ENCODE data around the gene ANXA11.
A peak's percentile ranks its signal among the peaks of the same experiment; 100 is the strongest.

The ANXA11 gene

DNA sequence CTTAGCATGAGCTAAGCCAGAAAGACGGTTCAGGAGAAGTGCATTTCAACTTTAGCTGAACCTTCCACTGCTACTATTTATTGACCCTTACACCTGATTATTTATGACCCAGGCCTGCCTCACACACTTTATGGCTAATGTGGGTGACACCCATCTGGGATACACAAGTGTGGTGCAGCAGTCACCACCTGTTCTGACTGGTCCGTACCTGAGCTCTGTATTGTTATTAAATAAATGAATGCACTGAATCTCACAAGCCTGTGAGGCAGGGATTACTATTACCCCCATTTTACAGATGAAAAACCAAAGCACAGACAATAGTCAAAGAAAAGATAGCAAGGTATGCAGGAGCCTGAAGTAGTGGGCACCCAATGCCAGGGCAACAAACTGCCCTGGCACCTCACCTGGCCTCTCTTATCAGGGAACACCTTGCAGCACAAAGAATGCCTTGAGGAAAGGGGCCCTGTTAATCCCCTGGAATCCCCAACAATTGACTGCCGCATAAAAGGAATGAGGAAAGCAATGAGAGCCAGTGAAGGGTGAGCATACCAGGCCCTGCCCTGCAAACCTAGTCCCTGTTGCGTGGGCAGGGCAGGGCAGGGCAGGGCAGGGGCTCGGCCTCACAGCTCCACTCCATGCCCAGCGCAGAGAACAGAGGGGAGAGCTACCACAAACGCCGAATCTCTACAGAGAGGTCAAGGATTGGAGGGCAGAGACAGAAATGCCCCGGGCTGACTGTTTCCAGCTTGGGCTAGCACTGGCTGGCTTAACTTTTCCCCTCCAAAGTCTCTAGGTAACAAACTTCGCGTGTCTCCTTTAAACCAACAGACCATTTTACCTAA, 1.3 kb downstream of the ANXA11 start (continued):
- TF ChIP-seq, protein P1, sequence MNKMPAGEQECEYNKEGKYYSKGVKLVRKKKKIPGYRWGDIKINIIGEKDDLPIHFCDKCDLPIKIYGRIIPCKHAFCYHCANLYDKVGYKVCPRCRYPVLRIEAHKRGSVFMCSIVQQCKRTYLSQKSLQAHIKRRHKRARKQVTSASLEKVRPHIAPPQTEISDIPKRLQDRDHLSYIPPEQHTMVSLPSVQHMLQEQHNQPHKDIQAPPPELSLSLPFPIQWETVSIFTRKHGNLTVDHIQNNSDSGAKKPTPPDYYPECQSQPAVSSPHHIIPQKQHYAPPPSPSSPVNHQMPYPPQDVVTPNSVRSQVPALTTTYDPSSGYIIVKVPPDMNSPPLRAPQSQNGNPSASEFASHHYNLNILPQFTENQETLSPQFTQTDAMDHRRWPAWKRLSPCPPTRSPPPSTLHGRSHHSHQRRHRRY (tag by site-specific recombination; IDR thresholded peaks at IDR 0.05), result no peak
- 0 out of 2 replicates have a peak, but pooled peaks have one; percentile 37 for TF ChIP-seq ZNF366 (tag by site-specific recombination; conservative IDR thresholded peaks at IDR 0.05)
- TF ChIP-seq ZFP37 (tag by site-specific recombination; IDR thresholded peaks at IDR 0.05), result 0 out of 2 replicates have a peak, but pooled peaks have one; percentile 19
- TF ChIP-seq ZNF777 (tag by site-specific recombination; IDR thresholded peaks at IDR 0.05; ENCODE audit: borderline replicate concordance), result no peak

DNA sequence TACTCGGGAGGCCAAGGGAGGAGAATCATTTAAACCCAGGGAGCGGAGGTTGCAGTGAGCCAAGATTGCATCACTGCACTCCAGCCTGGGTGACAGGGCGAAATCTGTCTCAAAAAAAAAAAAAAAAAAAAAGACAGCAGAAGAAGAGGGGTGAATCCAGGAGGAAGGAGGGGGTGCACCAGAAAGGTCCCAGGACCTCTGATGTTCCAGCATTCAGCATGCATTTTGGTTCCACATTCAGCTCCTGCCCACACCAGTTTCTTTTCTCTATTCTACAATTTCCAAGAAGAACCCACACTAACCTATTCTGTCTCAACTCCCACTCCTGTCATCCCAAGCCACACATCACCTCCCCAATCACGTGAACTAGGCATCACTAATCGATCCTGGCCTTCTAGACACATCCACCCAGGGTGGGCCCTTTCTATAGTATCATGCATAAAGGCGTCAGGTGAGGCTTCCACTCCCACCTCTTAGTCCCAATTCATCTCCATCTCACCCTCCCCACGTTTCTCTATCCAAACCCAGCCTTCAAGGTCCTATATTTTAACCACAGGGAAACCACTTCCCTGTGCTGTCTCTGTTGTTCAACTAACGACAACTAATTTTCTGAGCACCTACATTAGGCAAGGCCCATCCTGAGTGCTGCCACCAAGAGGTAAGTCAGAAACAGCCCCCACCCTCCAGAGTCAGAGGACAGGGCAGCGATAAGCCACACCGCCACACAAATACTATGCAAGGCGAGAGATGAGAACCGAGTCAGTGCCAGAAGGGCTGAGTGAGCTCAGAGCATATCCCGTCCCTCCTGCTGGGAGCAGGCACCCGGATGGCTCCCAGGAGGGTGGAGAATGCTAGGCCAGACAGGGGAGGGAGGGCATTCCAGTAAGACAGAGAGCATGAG, 2.2 kb downstream of the ANXA11 start:
- H3K36me3 ChIP-seq (ENCODE audit: control insufficient read depth in 2 of 2, insufficient read depth in 1 of 2, low read length in 2 of 2), result peaks cover 0 to 7% of the 10 kb centered on the region in 2 experiments; a peak in 2 of 3 replicates
- peaks cover 4% of the 10 kb centered on the region; the same call in 1 of the 2 replicates for H3K4me1 ChIP-seq (ENCODE audit: control insufficient read depth, insufficient read depth, low read length)
- ChIA-PET POLR2A (interaction anchor here (0.6 to 1.4 kb wide), 4 partner anchors 15 to 757 kb away, joined by 3 to 7 read pairs (median 4); no protein-coding TSS in a partner anchor), CTCF (interaction anchor here (0.8 to 2.1 kb wide), 5 partner anchors 18 to 60 kb away, joined by 3 to 11 read pairs (median 3); no protein-coding TSS in a partner anchor)
- H3K27ac ChIP-seq (ENCODE audit: extremely low read depth, low read depth, low read length), result peak overlapping the region; percentile 76
- H3K9me3 ChIP-seq (ENCODE audit: control insufficient read depth, insufficient read depth, low read depth, low read length), result no peaks in the 10 kb centered on the region
- H3K4me3 ChIP-seq (ENCODE audit: low read depth, low read length), result peak overlapping the region; percentile 77
- TF ChIP-seq GLI4 (tag by site-specific recombination; IDR thresholded peaks at IDR 0.05), result no peak
- TF ChIP-seq, protein P2, sequence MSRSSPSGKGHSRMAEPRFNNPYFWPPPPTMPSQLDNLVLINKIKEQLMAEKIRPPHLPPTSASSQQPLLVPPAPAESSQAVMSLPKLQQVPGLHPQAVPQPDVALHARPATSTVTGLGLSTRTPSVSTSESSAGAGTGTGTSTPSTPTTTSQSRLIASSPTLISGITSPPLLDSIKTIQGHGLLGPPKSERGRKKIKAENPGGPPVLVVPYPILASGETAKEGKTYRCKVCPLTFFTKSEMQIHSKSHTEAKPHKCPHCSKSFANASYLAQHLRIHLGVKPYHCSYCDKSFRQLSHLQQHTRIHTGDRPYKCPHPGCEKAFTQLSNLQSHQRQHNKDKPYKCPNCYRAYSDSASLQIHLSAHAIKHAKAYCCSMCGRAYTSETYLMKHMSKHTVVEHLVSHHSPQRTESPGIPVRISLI (tag by site-specific recombination; IDR thresholded peaks at IDR 0.05), result no peak
- 0 out of 2 replicates have a peak, but pooled peaks have one; percentile 36 for TF ChIP-seq ZXDB (tag by site-specific recombination; IDR thresholded peaks at IDR 0.05)
- TF ChIP-seq HOXC10 (CRISPR knock-in tag; IDR thresholded peaks at IDR 0.05), result no peak
- TF ChIP-seq KLF1 (tag by site-specific recombination; IDR thresholded peaks at IDR 0.05), result no peak; the same call in 1 of the 2 replicates
- TF ChIP-seq ZFP37 (tag by site-specific recombination; IDR thresholded peaks at IDR 0.05), result 0 out of 2 replicates have a peak, but pooled peaks have one; percentile 34
- no peak for TF ChIP-seq ZNF521 (tag by site-specific recombination; IDR thresholded peaks at IDR 0.05)
- TF ChIP-seq, protein P3, sequence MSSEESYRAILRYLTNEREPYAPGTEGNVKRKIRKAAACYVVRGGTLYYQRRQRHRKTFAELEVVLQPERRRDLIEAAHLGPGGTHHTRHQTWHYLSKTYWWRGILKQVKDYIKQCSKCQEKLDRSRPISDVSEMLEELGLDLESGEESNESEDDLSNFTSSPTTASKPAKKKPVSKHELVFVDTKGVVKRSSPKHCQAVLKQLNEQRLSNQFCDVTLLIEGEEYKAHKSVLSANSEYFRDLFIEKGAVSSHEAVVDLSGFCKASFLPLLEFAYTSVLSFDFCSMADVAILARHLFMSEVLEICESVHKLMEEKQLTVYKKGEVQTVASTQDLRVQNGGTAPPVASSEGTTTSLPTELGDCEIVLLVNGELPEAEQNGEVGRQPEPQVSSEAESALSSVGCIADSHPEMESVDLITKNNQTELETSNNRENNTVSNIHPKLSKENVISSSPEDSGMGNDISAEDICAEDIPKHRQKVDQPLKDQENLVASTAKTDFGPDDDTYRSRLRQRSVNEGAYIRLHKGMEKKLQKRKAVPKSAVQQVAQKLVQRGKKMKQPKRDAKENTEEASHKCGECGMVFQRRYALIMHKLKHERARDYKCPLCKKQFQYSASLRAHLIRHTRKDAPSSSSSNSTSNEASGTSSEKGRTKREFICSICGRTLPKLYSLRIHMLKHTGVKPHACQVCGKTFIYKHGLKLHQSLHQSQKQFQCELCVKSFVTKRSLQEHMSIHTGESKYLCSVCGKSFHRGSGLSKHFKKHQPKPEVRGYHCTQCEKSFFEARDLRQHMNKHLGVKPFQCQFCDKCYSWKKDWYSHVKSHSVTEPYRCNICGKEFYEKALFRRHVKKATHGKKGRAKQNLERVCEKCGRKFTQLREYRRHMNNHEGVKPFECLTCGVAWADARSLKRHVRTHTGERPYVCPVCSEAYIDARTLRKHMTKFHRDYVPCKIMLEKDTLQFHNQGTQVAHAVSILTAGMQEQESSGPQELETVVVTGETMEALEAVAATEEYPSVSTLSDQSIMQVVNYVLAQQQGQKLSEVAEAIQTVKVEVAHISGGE (tag by site-specific recombination; conservative IDR thresholded peaks at IDR 0.05; ENCODE audit: low read depth), result no peak
- no peak for TF ChIP-seq YY2 (tag by site-specific recombination; IDR thresholded peaks at IDR 0.05)
- no peak for TF ChIP-seq ZNF785 (tag by site-specific recombination; IDR thresholded peaks at IDR 0.05)
- TF ChIP-seq, protein P4, sequence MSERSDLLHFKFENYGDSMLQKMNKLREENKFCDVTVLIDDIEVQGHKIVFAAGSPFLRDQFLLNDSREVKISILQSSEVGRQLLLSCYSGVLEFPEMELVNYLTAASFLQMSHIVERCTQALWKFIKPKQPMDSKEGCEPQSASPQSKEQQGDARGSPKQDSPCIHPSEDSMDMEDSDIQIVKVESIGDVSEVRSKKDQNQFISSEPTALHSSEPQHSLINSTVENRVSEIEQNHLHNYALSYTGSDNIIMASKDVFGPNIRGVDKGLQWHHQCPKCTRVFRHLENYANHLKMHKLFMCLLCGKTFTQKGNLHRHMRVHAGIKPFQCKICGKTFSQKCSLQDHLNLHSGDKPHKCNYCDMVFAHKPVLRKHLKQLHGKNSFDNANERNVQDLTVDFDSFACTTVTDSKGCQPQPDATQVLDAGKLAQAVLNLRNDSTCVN (tag by site-specific recombination; optimal IDR thresholded peaks at IDR 0.05), result peak; percentile 22
- TF ChIP-seq, protein P5, sequence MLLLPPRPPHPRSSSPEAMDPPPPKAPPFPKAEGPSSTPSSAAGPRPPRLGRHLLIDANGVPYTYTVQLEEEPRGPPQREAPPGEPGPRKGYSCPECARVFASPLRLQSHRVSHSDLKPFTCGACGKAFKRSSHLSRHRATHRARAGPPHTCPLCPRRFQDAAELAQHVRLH (tag by site-specific recombination; IDR thresholded peaks at IDR 0.05), result peak; percentile 46; the same call in 1 of the 2 replicates
- TF ChIP-seq, protein P6, sequence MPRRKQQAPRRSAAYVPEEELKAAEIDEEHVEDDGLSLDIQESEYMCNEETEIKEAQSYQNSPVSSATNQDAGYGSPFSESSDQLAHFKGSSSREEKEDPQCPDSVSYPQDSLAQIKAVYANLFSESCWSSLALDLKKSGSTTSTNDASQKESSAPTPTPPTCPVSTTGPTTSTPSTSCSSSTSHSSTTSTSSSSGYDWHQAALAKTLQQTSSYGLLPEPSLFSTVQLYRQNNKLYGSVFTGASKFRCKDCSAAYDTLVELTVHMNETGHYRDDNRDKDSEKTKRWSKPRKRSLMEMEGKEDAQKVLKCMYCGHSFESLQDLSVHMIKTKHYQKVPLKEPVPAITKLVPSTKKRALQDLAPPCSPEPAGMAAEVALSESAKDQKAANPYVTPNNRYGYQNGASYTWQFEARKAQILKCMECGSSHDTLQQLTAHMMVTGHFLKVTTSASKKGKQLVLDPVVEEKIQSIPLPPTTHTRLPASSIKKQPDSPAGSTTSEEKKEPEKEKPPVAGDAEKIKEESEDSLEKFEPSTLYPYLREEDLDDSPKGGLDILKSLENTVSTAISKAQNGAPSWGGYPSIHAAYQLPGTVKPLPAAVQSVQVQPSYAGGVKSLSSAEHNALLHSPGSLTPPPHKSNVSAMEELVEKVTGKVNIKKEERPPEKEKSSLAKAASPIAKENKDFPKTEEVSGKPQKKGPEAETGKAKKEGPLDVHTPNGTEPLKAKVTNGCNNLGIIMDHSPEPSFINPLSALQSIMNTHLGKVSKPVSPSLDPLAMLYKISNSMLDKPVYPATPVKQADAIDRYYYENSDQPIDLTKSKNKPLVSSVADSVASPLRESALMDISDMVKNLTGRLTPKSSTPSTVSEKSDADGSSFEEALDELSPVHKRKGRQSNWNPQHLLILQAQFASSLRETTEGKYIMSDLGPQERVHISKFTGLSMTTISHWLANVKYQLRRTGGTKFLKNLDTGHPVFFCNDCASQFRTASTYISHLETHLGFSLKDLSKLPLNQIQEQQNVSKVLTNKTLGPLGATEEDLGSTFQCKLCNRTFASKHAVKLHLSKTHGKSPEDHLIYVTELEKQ (tag by site-specific recombination; IDR thresholded peaks at IDR 0.05; ENCODE audit: borderline replicate concordance), result no peak
- TF ChIP-seq ZNF157 (tag by site-specific recombination; IDR thresholded peaks at IDR 0.05), result no peak
- TF ChIP-seq, protein P7, sequence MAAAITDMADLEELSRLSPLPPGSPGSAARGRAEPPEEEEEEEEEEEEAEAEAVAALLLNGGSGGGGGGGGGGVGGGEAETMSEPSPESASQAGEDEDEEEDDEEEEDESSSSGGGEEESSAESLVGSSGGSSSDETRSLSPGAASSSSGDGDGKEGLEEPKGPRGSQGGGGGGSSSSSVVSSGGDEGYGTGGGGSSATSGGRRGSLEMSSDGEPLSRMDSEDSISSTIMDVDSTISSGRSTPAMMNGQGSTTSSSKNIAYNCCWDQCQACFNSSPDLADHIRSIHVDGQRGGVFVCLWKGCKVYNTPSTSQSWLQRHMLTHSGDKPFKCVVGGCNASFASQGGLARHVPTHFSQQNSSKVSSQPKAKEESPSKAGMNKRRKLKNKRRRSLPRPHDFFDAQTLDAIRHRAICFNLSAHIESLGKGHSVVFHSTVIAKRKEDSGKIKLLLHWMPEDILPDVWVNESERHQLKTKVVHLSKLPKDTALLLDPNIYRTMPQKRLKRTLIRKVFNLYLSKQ (tag by site-specific recombination; IDR thresholded peaks at IDR 0.05; ENCODE audit: borderline replicate concordance), result no peak

Measured in HEK293 (cell line).